KMS-11 (cell line): ENCODE results near the gene NCR2.
"Not testable (repeated sequence)": the region's sequence is repeated elsewhere in the genome, so short reads cannot be mapped to it uniquely, and the experiment has no call there.

Source experiments
- H2AFZ ChIP-seq: fragments of 200-600 bp; sonication (generic); 2 replicates; pipeline ENCODE4 v1.6.1; 2016; ENCODE audit warnings: antibody characterized with exemption, mixed run types, low read depth
- H3K27ac ChIP-seq: fragments of 200-600 bp; sonication (generic); 2 replicates; pipeline ENCODE4 v1.6.1; 2016; ENCODE audit warnings: mild to moderate bottlenecking, mixed run types
- H3K27me3 ChIP-seq: fragments of 200-600 bp; sonication (generic); 2 replicates; pipeline ENCODE4 v1.6.1; 2017; ENCODE audit warnings: mild to moderate bottlenecking, low read depth, mixed run types, moderate library complexity; ENCODE audit not compliant: insufficient read depth
- H3K36me3 ChIP-seq: fragments of 200-600 bp; sonication (generic); 2 replicates; pipeline ENCODE4 v1.6.1; 2017; ENCODE audit warnings: mild to moderate bottlenecking, mixed run types; ENCODE audit not compliant: insufficient read depth
- H3K4me1 ChIP-seq: fragments of 200-600 bp; sonication (generic); 2 replicates; pipeline ENCODE4 v1.6.1; 2016; ENCODE audit warnings: mild to moderate bottlenecking, low read depth, mixed run types; ENCODE audit not compliant: poor library complexity, severe bottlenecking
- H3K4me2 ChIP-seq: fragments of 200-600 bp; sonication (generic); 2 replicates; pipeline ENCODE4 v1.7.0; 2016; ENCODE audit warnings: mild to moderate bottlenecking, mixed run types
- H3K4me3 ChIP-seq: fragments of 200-600 bp; sonication (generic); IDR thresholded peaks from 2 replicates; pipeline ENCODE4 v1.6.1; 2017; ENCODE audit warnings: low read depth, low read length, mixed read lengths; ENCODE audit not compliant: insufficient read depth
- H3K79me2 ChIP-seq: fragments of 200-600 bp; sonication (generic); 2 replicates; pipeline ENCODE4 v1.6.1; 2016; ENCODE audit warnings: low read depth, mixed run types; ENCODE audit not compliant: insufficient read depth
- H3K9ac ChIP-seq: fragments of 200-600 bp; sonication (generic); 2 replicates; pipeline ENCODE4 v1.6.1; 2016; ENCODE audit warnings: mild to moderate bottlenecking, mixed run types
- H4K20me1 ChIP-seq: fragments of 200-600 bp; sonication (generic); 2 replicates; pipeline ENCODE4 v1.6.1; 2016; ENCODE audit warnings: mild to moderate bottlenecking, mixed run types; ENCODE audit not compliant: insufficient read depth
- CTCF ChIP-seq: fragments of 200-600 bp; sonication (generic); conservative IDR thresholded peaks from 2 replicates; pipeline ENCODE4 v1.6.1; 2017; ENCODE audit warnings: low read depth, mild to moderate bottlenecking, antibody characterized with exemption, low read length, moderate library complexity, mixed read lengths

NCR2 gene

GRCh38 chr6:41289815-41290214 lies 45.6 kb upstream of the NCR2 start:
- H3K4me1 ChIP-seq, result no peaks in the 10 kb centered on the region
- no peaks in the 10 kb centered on the region for H3K36me3 ChIP-seq
- no peaks in the 10 kb centered on the region for H3K27me3 ChIP-seq
- H3K9ac ChIP-seq, result no peak overlapping the region
- no peak overlapping the region for H2AFZ ChIP-seq
- no peak overlapping the region for H3K4me3 ChIP-seq
- H3K79me2 ChIP-seq, result no peaks in the 10 kb centered on the region
- no peaks in the 10 kb centered on the region for H4K20me1 ChIP-seq
- no peak overlapping the region for H3K27ac ChIP-seq
- no peak for TF ChIP-seq CTCF
- H3K4me2 ChIP-seq, result no peak overlapping the region

GRCh38 chr6:41291717-41292116 lies 43.7 kb upstream of the NCR2 start:
- Histone ChIP-seq H3K27me3 (no peaks in the 10 kb centered on the region), H4K20me1 (no peaks in the 10 kb centered on the region), H3K79me2 (no peaks in the 10 kb centered on the region), H3K27ac (no peak overlapping the region), H2AFZ (no peak overlapping the region), H3K4me2 (no peak overlapping the region), H3K9ac (no peak overlapping the region), H3K4me3 (no peak overlapping the region), H3K36me3 (no peaks in the 10 kb centered on the region), H3K4me1 (no peaks in the 10 kb centered on the region)
- no peak for TF ChIP-seq CTCF

- no peak for TF ChIP-seq CTCF
- no peak overlapping the region for H3K4me3 ChIP-seq
- no peaks in the 10 kb centered on the region for H3K79me2 ChIP-seq
These were observed 41.1 kb upstream of the NCR2 start for GRCh38 chr6:41294214-41294872.

GRCh38 chr6:41297248-41297647 lies 38.2 kb upstream of the NCR2 start:
- H3K27me3 ChIP-seq, H4K20me1 ChIP-seq, H3K4me2 ChIP-seq, H3K36me3 ChIP-seq, H2AFZ ChIP-seq, H3K79me2 ChIP-seq, H3K27ac ChIP-seq, H3K9ac ChIP-seq, H3K4me3 ChIP-seq, H3K4me1 ChIP-seq: not testable (repeated sequence)

More at GRCh38 chr6:41294214-41294872, 41.1 kb upstream of the NCR2 start:
- no peaks in the 10 kb centered on the region for H4K20me1 ChIP-seq
- H3K4me2 ChIP-seq, result no peak overlapping the region
- H3K36me3 ChIP-seq, result no peaks in the 10 kb centered on the region
- peaks cover 5% of the 10 kb centered on the region for H3K4me1 ChIP-seq
- H3K9ac ChIP-seq, result no peak overlapping the region
- no peak overlapping the region for H3K27ac ChIP-seq
- H2AFZ ChIP-seq, result no peak overlapping the region
- no peaks in the 10 kb centered on the region for H3K27me3 ChIP-seq

GRCh38 chr6:41298785-41299502 lies 36.5 kb upstream of the NCR2 start:
- Histone ChIP-seq H3K36me3 (no peaks in the 10 kb centered on the region), H3K9ac (no peak overlapping the region), H4K20me1 (no peaks in the 10 kb centered on the region), H3K4me1 (peaks cover 5% of the 10 kb centered on the region), H3K27me3 (no peaks in the 10 kb centered on the region), H3K27ac (no peak overlapping the region), H3K4me3 (no peak overlapping the region), H2AFZ (no peak overlapping the region), H3K4me2 (no peak overlapping the region), H3K79me2 (no peaks in the 10 kb centered on the region)
- TF ChIP-seq CTCF, result no peak
